ENCODE data around the gene YWHAB. TPM values are rescaled to one million over a fixed set of nuclear protein-coding genes. Genes with fewer than 3 reads are reported as not detected.

Gene YWHAB
- total and polyA plus RNA-seq, 2 of the 4 experiments (the other 2 are of a cell fraction) = 78.0 to 102 TPM

DNA sequence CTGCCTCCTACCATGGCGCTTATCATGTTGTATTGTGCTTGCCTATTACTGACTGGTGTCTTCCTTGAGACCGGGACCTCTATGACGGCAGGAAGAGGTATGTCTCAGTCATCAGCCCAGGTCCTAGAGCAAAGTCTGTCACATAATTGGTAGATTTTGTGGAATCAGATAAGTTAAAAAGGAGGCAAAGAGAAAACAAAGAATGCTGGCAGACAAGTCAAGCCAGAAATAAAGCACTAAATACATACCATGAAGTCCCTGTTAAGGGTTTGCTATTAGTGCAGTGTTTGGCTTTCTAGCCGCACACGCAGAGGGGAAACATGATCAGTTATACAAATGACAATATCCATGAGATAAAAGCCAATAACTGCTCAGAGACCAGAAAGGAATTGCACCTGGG lies 68.7 kb downstream of the YWHAB start:
- H3K18ac ChIP-seq (ENCODE audit: low read depth, low read length) = no peak overlapping the region
- H2BK5ac ChIP-seq (ENCODE audit: low read depth, low read length, poor library complexity, severe bottlenecking) = no peak overlapping the region
- CTCF ChIA-PET = interaction anchor here (0.6 kb wide), 1 partner anchor 917 kb away, joined by 4 read pairs; no protein-coding TSS in a partner anchor
- H3K23ac ChIP-seq (ENCODE audit: low read depth, low read length) = no peak overlapping the region
- H3K4me2 ChIP-seq (ENCODE audit: low read depth, low read length) = no peak overlapping the region
- H2BK15ac ChIP-seq (ENCODE audit: low read depth, low read length) = no peak overlapping the region
- no TSS peak for BruUV-seq (replicated peaks)
- DNase-seq = no peak
- intact Hi-C loops (cut with micrococcal nuclease) = no loop called here
- no peak overlapping the region for H4K8ac ChIP-seq (ENCODE audit: low read depth in 2 of 2, low read length in 2 of 2)
- H2AFZ ChIP-seq (replicated peaks; ENCODE audit: low read length, poor library complexity) = no peak overlapping the region
- peaks cover 5% of the 10 kb centered on the region for H3K4me1 ChIP-seq (ENCODE audit: control insufficient read depth, insufficient read depth, low read length)
- WGBS, 2 experiments (ENCODE audit: extremely low coverage in 2 of 2, insufficient read length in 1 of 2) = 100% methylated on average over 2 of the region's 5 CpGs; no CpG with 5 or more reads in 1 of the 2 experiments
- H3K9me3 ChIP-seq (ENCODE audit: control insufficient read depth, insufficient read depth, low read length) = no peaks in the 10 kb centered on the region
- H3K27ac ChIP-seq (ENCODE audit: insufficient read depth, low read length) = no peak overlapping the region
- H2AK9ac ChIP-seq (replicated peaks; ENCODE audit: low read depth, low read length, poor library complexity) = no peak overlapping the region
- H2AK5ac ChIP-seq (ENCODE audit: low read depth, low read length) = no peak overlapping the region
- in situ Hi-C loops (cut with MboI; ENCODE audit: low sequenced_read_pairs) = no loop called here
- H4K5ac ChIP-seq (ENCODE audit: low read depth, low read length) = no peak overlapping the region
- POLR2A ChIA-PET (ENCODE audit: unreplicated experiment) = no interaction called here
- H3K56ac ChIP-seq (ENCODE audit: extremely low read depth, insufficient read depth, low read length) = no peak overlapping the region
- no peak for ATAC-seq (ENCODE audit: low read depth)
- no peak overlapping the region for H2BK20ac ChIP-seq (ENCODE audit: low read depth, low read length)
- peaks cover 43 to 59% of the 10 kb centered on the region in 2 experiments for H3K79me1 ChIP-seq (ENCODE audit: low read depth in 1 of 2, low read length in 2 of 2)
- no peaks in the 10 kb centered on the region for H3K27me3 ChIP-seq (ENCODE audit: control insufficient read depth, insufficient read depth, low read length)
- H3K9me1 ChIP-seq (ENCODE audit: insufficient read depth, low read length) = peaks cover 8% of the 10 kb centered on the region
- H3K36me3 ChIP-seq (ENCODE audit: control insufficient read depth, insufficient read depth, low read length) = peaks cover 53% of the 10 kb centered on the region
- H3K9ac ChIP-seq (ENCODE audit: low read depth, low read length) = no peak overlapping the region
- dilution Hi-C loops (cut with HindIII; ENCODE audit: low sequenced_read_pairs, unreplicated experiment) = no loop called here
- peaks cover 8% of the 10 kb centered on the region; the same call in 1 of the 2 replicates for H4K20me1 ChIP-seq (ENCODE audit: insufficient read depth, low read length)
- no peak overlapping the region for H3K4me3 ChIP-seq (ENCODE audit: insufficient read depth, low read depth, low read length)
- H4K91ac ChIP-seq (ENCODE audit: insufficient read depth, low read depth, low read length) = no peak overlapping the region
- H3K14ac ChIP-seq (replicated peaks; ENCODE audit: low read depth, low read length) = no peak overlapping the region
- no peak overlapping the region for H3K4ac ChIP-seq (ENCODE audit: low read depth, low read length)
- no peak overlapping the region for H2BK120ac ChIP-seq (ENCODE audit: low read depth, low read length)
- TF ChIP-seq, protein P1, sequence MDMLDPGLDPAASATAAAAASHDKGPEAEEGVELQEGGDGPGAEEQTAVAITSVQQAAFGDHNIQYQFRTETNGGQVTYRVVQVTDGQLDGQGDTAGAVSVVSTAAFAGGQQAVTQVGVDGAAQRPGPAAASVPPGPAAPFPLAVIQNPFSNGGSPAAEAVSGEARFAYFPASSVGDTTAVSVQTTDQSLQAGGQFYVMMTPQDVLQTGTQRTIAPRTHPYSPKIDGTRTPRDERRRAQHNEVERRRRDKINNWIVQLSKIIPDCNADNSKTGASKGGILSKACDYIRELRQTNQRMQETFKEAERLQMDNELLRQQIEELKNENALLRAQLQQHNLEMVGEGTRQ (IDR thresholded peaks at IDR 0.05; ENCODE audit: low read depth, low read length) = no peak
- TF ChIP-seq MAFK (IDR thresholded peaks at IDR 0.05; ENCODE audit: low read depth, low read length) = no peak
- no peak for TF ChIP-seq RAD21 (IDR thresholded peaks at IDR 0.05; ENCODE audit: low read length)

All from IMR-90 (cell line).